Dedifferentiated amniotic fluid mesenchymal stem cell (primary cell): ENCODE results near the gene RAB10.
A peak's percentile ranks its signal among the peaks of the same experiment; 100 is the strongest.

Experiments used
- DNase-seq: peaks from one replicate; pipeline ENCODE4 v3.0.0-alpha.2; 2016; ENCODE audit errors: extremely low spot score

RAB10 gene

GRCh38 chr2:26178746-26179436 lies 145.0 kb downstream of the RAB10 start:
- no peak for DNase-seq

- no peak for DNase-seq
Observed at GRCh38 chr2:26179446-26179913, 145.6 kb downstream of the RAB10 start.

- no peak for DNase-seq
Observed at GRCh38 chr2:26182441-26182840, 148.6 kb downstream of the RAB10 start.

- DNase-seq = no peak
Observed at GRCh38 chr2:26182887-26183630, 149.2 kb downstream of the RAB10 start.

GRCh38 chr2:26184121-26184520 lies 150.2 kb downstream of the RAB10 start:
- DNase-seq = no peak

GRCh38 chr2:26184555-26185303 lies 150.8 kb downstream of the RAB10 start:
- peak; percentile 53 for DNase-seq

GRCh38 chr2:26185304-26185928 lies 151.5 kb downstream of the RAB10 start:
- no peak for DNase-seq

GRCh38 chr2:26185954-26186770 lies 152.3 kb downstream of the RAB10 start:
- no peak for DNase-seq
